ENCODE data around the gene IL17C.

The IL17C gene

DNA sequence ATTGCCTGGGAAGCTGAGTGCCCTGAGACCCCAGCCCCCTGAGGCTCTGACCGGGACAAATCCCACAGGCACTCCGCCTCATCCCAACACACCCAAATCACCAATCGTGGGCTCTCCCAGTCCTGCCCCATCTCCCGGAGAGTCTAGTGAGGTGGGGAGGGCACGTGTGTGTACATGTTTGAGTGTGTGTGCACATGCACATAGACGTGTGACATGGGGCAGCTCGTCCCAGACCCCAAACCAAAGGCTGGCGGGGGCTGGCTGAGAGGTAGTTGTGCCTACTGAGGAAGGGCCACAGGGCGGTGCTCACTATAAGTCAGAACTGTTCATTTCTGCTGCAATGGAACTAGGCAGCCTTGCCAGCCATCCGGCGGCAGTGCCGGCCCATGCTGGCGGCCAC is 39.3 kb downstream of the IL17C start:
- TF ChIP-seq, protein P1, sequence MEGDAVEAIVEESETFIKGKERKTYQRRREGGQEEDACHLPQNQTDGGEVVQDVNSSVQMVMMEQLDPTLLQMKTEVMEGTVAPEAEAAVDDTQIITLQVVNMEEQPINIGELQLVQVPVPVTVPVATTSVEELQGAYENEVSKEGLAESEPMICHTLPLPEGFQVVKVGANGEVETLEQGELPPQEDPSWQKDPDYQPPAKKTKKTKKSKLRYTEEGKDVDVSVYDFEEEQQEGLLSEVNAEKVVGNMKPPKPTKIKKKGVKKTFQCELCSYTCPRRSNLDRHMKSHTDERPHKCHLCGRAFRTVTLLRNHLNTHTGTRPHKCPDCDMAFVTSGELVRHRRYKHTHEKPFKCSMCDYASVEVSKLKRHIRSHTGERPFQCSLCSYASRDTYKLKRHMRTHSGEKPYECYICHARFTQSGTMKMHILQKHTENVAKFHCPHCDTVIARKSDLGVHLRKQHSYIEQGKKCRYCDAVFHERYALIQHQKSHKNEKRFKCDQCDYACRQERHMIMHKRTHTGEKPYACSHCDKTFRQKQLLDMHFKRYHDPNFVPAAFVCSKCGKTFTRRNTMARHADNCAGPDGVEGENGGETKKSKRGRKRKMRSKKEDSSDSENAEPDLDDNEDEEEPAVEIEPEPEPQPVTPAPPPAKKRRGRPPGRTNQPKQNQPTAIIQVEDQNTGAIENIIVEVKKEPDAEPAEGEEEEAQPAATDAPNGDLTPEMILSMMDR (IDR thresholded peaks at IDR 0.05), result no peak
- no peak for TF ChIP-seq ZFX (IDR thresholded peaks at IDR 0.05; ENCODE audit: borderline replicate concordance)
- no peak overlapping the region for H3K27ac ChIP-seq

DNA sequence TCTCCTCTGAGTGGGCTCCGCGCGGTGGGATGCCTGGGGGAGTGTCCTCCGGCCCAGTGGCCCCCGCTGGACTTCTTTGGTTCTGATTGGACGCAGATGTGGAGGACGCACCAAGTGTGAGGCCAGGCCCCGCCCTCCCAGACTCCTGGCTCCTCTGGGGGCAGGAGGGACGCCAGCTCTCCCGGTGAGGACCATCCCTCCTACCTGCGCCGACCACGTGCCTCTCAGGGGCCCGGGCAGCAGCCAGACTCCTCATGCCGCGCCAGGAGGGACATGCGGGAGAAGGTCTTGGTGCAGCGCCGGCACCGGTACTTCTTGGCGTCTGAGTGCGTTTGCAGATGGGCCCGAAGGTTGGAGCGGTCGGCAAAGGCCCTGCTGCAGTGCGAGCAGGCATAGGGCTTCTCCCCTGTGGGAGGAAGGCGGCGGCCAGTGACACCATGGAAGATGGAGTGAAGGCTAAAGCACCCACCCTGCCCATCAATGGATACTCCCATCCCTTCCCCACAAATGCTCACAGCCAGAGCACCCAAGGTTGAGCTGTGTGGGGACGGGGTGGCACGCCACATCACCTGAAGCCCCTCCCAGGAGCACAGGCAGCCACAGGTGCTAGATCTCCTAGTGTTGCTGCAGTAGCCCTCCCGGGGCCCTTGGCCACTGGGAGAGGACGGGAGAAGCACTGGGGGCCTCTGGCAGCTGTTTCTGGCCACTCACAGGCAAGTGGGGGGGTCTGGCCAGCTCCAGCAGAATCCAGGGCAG is 40.0 kb downstream of the IL17C start:
- H3K27ac ChIP-seq, result no peak overlapping the region
- TF ChIP-seq ZFX (IDR thresholded peaks at IDR 0.05; ENCODE audit: borderline replicate concordance), result no peak
- TF ChIP-seq, protein P1 (IDR thresholded peaks at IDR 0.05), result no peak

DNA sequence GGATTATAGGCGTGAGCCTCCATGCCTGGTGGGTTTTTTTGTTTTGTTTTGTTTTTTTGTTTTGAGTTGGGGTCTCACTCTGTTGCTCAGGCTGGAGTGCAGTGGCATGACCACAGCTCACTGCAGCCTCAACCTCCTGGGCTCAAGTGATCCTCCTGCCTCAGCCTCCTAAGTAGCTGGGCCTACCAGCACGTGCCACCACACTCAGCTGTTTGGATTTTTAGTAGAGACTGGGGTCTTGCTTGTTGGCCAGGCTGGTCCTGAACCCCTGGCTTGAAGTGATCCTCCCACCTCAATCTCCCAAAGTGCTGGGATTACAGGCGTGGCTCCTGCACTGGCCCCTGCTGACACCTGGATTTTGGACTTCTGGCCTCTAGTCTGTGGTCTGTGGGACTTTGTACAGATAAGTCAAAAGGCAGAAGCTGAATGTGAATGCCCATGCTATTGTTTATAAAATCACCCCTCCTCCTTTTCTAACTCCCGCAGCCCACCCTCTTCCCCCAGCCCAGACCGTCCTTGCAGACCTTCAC is 42.2 kb downstream of the IL17C start:
- H3K27ac ChIP-seq, result no peak overlapping the region
- TF ChIP-seq, protein P1 (IDR thresholded peaks at IDR 0.05), result no peak
- TF ChIP-seq ZFX (IDR thresholded peaks at IDR 0.05; ENCODE audit: borderline replicate concordance), result no peak

DNA sequence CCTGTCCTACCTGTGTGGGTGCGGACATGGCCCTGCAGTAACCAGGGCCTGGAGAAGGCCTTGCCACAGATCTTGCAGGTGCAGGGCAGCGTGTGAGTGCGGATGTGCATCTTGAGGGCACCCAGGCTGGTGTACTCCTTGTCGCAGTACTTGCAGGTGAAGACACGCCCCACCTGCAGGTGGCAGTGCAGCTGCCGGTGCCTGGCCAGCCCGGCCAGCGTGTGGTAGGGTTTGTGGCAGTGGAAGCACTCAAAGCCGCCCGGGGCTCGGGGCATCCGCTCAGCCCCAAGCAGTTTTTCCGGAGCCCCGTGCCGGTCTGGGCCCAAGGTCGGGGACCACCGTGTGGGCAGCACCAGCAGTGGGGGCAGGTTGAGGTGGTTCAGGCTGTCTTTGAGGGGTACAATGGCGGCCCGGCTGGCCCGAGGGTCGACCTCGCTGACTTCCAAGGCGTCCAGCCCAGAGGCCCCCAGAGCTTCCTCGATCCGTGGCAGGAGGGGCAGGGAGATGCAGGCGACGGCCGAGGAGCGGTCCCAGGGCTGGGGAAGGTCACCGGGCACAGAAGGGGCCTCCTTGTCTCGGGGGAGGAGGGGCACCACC is 42.8 kb downstream of the IL17C start:
- no peak overlapping the region for H3K27ac ChIP-seq
- TF ChIP-seq ZFX (IDR thresholded peaks at IDR 0.05; ENCODE audit: borderline replicate concordance), result no peak
- TF ChIP-seq, protein P1 (IDR thresholded peaks at IDR 0.05), result peak; percentile 92

DNA sequence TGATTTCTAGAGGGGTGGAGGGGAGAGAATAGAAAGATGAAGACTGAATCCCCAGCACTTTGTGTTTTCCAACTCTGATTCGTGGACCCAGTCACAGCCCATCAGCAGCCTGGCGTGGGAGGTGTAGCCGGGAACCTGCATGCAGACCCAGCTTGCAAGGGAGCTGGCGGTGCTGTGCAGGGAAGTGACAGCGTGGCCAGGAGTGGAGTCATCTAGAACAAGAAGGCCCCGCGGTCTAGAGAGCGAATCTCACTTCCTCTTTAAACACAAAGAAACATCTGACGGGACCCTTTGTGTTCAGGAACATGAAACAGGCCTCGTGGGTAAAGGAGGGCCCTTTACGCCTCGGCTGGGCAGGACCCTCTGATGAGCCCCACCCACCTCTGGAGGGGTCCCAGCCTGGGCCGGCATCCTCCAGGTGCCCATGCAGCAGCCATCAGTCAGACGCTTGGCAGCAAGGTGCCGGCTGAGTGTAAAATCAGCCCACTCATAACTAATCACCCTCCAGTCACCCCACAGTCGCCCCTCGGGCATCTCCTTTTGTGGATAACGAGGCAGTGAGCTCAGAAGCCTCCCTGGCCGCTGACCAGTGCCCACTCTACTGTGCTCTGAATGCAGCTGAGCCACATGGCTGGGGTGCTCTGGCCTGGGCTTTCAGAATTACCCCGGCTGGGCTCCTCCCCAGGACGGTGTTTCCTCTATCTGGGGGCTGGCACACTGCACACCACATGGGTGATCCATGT is 43.5 kb downstream of the IL17C start:
- TF ChIP-seq, protein P1 (IDR thresholded peaks at IDR 0.05), result no peak
- TF ChIP-seq ZFX (IDR thresholded peaks at IDR 0.05; ENCODE audit: borderline replicate concordance), result no peak

DNA sequence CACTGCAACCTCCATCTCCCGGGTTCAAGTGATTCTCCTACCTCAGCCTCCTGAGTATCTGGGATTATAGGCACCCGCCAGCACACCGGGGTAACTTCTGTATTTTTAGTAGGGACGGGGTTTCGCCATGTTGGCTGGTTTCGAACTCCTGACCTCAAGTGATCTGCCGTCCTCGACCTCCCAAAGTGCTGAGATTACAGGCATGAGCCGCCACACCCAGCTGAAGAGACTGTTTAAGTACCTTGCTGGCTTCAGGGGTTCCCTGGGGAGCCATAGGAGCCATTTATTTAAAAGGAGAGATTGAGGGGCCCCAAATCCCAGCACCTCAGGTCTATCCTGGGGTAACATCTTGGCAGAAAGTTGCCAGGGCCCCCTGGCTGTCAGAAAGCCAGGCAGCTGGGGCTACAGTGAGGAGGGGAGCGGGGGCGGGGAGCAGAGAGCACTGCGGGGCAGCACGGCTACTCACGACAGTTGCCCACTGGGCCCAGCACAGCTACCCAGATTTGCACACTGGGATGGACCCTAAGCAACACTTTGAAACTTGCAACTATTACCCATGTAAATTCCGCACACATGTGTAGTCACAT is 46.3 kb downstream of the IL17C start:
- H3K27ac ChIP-seq, result no peak overlapping the region
- TF ChIP-seq, protein P1 (IDR thresholded peaks at IDR 0.05), result no peak
- TF ChIP-seq ZFX (IDR thresholded peaks at IDR 0.05; ENCODE audit: borderline replicate concordance), result no peak

More for the DNA sequence above, 43.5 kb downstream of the IL17C start:
- no peak overlapping the region for H3K27ac ChIP-seq

Data from 22Rv1 (cell line).